NCI-H446 treated with DMSO at 0.1 percent for 48 hours (cell line): ENCODE measurements around the gene CCDC51.
"Not testable (repeated sequence)": the region's sequence is repeated elsewhere in the genome, so short reads cannot be mapped to it uniquely, and the experiment has no call there.

ENCODE experiments used
- DNase-seq: peaks from one replicate; lab custom pipeline; 2025; lab: John Stamatoyannopoulos, UW

CCDC51 gene, protein sequence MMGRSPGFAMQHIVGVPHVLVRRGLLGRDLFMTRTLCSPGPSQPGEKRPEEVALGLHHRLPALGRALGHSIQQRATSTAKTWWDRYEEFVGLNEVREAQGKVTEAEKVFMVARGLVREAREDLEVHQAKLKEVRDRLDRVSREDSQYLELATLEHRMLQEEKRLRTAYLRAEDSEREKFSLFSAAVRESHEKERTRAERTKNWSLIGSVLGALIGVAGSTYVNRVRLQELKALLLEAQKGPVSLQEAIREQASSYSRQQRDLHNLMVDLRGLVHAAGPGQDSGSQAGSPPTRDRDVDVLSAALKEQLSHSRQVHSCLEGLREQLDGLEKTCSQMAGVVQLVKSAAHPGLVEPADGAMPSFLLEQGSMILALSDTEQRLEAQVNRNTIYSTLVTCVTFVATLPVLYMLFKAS

DNA sequence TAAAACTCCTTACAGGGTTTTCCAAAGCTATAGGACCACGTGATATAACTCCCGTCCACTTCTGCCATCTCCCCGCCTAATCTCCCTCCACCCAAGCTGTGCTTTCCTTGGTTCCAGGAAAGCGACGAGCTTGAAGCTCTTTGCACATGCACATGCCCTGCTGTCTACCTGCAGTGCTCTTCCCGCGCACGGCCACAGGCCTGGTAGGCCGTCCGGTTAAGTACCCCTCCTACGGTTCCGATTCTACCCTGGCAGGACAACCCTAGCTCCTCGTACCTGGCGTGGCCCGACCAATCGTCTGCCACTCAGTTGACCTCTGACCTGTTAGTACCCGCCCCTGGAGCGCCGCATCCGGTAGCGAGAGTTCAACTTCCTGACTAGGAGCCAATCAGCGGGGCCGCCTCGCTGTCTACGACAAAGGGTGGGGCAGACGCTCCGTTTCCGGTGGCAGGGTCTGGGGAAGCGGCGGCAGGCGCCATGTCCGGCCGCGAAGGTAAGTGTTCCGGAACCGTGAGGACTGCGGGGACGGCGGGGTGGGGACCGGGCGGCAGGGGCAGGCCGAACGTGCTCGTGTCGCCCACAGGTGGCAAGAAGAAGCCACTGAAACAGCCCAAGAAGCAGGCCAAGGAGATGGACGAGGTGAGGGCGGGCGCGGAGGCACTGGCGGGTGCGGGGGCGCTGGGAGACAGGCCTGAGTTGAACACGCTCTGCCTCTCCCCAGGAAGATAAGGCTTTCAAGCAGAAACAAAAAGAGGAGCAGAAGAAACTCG is at the start of gene CCDC51, which contains the start of gene TMA7:
CCDC51 (minus strand) TSS at position 300 of the 770 bp plus-strand sequence. CDS start 4,991 bp downstream, outside the sequence.
TMA7 (plus strand) TSS at position 438 of the 770 bp plus-strand sequence; CDS start at position 478, 40 bp downstream.
- DNase-seq: peak; percentile 82

DNA sequence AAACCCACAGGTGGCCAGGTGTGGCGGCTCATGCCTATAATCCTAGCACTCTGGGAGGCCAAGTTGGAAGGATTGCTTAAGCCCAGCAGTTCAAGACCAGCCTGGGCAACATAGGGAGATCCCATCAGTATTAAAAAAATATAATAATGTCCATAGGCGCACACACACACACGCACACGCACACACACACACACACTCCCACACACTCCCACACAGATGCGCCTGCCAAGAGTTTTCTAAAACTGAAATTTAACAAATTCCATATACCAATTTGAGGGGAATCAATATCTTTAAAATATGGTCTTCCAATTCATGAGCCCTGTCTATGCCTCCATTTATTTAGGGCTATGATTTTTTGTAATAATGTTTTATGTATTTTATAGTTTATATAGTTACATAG is 47.0 kb upstream of the CCDC51 start:
- no peak for DNase-seq

DNA sequence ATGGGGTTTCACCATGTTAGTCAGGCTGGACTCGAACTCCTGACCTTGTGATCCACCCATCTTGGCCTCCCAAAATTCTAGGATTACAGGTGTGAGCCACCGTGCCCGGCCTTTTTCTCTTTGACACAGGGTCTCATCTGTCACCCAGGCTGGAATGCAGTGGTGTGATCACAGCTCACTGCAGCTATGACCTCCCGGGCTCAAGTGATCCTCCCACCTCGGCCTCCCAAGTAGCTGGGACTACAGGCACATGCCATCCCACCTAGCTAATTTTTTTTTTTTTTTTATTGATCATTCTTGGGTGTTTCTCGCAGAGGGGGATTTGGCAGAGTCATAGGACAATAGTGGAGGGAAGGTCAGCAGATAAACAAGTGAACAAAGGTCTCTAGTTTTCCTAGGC is 42.9 kb upstream of the CCDC51 start:
- DNase-seq: not testable (repeated sequence)

DNA sequence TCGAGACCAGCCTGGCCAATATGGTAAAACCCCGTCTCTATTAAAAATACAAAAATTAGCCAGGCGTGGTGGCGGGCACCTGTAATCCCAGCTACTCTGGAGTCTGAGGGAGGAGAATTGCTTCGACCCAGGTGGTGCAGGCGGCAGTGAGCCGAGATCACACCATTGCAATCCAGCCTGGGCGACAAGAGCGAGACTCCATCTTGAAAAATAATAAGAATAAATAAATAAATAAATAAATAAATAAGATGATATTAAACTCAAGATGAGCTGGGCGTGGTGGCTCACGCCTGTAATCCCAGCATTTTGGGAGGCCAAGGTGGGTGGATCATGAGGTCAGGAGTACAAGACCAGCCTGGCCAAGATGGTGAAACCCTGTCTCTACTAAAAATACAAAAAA is 41.0 kb upstream of the CCDC51 start:
- not testable (repeated sequence) for DNase-seq

DNA sequence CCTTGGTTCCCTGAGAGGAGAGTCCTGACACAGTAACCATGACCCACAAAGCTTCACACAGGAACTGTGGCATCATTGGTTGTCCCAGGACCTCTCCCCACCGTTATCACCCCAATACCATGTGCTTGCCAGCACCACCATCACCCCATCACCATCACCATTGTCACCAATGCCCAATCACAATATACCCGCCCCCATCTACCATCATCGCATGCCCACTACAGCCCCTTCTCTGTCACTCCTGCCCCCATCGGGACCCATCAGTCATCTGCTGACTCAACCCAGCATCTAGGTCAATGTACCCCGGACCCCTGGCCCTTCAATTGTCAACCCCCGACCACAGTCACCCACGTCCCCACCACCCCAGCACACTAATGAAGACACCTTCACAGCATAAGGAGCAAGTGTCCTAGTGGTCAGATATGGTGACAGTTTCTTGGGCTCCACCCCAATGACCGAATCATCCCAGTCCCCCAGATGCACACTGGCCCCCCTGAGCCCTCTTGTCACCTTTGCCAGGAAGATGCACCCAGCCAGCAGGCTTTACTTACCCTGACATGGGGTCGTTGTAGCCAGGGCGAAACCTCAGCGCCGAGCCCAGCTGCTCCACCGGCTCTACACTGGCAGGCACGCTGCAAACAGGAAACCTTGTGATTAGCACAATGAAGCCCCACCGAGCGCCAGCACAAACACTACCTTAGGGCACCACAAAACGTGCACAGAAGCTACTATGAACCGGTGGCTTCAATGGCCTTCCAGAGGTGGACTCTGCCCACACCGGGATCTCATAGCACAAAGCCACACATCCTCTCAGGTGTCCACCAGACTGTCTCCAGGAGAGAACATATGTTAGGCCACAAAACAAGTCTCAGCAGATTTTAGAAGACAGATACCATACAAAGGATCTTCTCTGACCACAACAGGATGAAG is 39.0 kb upstream of the CCDC51 start:
- no peak for DNase-seq

DNA sequence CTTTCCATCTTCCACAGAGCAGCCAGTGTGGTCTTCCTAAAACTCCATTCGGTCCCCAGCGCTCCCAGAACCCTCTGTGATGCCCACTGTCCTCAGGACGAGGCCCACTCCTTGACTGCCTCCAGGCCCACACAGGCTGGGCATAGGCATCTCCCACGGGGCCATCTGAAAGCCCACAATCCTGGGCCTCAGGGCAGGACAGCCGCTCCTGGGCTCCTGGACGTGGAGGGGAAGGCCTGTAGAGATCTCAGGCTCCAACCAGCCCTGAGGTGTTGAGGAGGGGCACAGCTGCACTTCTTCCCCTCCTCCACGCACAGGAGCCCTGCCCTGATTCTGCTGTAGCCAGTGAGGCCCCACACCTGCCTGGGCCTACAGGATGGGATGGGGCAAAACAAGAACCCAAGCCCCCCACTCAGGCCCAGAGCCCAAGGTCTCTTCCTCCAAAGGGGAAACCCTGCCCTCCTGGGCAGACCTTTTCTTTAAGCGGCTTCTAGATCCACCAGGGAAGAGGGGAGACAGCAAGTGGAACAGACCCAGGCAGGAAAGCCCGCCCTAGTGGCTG is 38.1 kb upstream of the CCDC51 start:
- DNase-seq: no peak

DNA sequence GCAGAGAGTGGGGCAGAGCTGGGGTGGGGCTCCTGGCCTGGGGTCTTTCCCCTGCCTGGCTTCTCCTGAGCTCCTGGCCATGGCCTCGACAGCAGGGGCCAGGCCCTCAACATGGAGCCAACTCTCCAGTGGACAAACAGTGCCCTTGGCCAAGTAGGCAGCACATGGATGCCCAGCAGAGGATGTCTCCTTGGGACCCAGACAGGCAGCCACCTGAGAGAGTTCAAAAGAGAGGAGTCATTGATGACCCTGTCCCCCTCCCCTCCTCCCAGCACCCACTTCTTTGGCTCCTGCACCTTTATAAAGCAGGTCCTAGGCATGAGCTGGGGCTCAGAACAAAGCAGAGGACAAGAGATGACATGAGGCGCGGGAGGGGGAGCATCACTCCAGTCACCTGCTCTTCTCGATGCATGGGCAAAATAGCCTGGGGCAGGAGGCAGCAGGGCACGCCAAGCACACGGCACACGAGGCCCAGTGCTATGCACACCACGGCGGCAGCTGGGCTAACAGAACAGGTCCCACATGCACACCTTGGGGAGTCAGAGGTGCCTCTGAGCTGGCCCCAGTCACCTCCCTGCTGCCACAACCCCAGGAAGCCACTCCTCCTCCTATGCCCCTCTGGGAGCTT is 36.6 kb upstream of the CCDC51 start:
- no peak for DNase-seq

DNA sequence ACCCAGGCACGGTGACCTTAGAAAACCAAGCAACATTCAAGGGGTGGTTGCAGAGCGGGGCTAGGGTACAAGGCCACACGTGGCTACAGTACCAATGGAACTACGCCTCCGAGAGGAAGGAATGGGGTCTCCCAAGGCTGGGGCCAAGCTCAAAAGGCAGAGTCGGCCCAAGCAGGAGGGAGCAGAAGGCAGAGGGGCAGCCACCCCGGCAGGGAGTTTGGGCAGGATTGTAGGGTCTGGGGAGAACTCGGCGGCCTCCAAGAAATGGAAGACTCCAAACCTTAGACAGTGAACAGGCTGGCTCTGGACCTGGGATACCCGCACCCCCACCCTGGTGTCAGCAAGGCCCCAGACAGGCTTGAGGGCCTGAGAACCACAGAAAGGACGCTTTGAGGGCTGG is 35.3 kb upstream of the CCDC51 start:
- DNase-seq: no peak

DNA sequence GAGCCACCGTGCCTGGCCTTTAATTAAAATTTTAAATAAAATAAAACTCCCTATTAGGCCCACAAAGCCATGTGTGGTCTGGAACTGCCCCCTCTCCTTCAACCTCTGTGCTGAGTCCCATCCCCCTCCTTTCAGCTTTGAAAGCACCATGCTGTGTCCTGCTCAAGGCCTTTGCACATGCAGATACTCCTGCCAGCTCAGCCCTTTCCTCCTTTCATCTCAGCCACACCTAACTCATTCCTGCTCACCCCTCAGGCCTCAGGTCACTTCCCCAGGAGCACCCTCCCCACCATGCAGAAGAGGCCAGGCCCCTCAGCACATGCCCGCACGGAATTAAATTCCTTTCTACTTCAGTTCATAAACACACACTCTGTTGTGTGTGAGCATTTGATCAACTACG is 34.7 kb upstream of the CCDC51 start:
- DNase-seq: no peak

DNA sequence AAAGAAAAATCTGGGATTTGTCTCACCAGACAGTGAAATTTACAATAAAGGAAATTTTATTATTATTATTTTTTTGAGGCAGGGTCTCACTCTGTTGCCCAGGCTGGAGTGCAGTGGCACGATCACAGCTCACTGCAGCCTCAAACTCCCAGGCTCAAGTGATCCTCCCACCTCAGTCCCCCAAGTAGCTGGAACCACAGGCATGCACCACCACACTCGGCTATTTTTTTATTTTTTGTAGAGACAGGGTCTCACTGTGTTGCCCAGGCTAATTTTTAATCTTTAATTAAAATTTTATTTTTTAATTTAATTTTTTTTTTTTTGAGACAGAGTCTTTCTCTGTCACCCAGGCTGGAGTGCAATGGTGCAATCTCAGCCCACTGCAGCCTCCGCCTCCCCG is 34.1 kb upstream of the CCDC51 start:
- not testable (repeated sequence) for DNase-seq

DNA sequence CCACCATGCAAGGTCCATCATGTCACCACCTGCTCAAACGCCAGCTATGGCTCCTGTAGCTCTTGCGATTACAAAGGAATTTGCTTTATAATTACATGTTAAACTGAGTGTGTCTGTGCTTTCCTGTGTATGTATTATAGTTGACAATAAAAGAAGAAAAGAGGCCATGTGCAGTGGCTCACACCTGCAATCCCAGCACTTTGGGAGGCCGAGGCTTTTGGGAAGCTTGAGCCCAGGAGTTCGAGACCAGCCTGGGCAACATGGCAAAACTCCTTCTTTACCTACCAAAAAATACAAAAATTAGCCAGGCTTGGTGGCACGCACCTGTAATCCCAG is 33.7 kb upstream of the CCDC51 start:
- DNase-seq: no peak

DNA sequence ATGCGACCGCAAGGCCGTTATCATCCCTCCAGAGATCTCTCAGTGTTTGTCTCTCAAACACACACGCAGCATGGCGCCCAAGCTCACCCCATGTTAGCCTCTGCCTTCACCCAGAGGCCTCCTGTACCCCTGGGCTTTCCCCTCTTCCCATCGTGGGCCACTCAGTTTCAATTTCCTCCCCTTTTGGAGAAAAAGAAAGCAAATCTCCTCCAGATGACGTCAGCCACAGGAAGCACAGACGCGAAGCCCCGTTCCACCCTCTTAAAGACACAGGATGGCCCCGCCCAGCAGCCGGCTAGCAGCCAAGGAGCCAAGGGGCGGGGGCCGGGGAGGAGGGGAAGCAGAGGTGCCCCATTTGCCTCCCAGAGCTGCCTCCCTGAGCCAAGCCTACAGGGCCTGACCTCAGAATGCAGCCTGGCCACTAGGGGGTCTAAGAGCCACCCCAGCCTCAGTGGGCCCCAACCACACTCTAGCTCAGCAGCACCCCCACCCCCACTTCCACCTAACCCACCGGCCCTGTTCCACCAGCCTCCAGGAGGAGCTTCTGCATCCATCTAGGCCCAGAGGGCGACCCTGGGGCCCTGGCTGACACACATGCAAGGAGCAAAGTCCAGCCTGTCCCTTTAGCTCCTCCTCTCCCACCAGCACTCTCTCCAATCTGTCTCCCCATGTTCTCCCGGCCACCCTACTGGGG is 33.2 kb upstream of the CCDC51 start:
- peak; percentile 9 for DNase-seq

DNA sequence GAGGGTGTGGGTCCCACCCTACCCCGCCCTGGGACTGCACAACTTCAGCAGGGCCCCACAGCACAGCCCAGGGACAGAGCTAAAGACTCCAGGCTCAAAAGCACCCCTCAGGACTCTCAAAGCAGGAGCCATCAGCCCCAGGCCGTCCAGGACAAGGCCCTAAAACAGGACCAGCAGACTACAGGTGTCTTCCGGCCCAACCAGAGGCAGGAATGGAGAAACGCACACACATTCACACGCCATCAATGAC is 32.7 kb upstream of the CCDC51 start:
- no peak for DNase-seq

DNA sequence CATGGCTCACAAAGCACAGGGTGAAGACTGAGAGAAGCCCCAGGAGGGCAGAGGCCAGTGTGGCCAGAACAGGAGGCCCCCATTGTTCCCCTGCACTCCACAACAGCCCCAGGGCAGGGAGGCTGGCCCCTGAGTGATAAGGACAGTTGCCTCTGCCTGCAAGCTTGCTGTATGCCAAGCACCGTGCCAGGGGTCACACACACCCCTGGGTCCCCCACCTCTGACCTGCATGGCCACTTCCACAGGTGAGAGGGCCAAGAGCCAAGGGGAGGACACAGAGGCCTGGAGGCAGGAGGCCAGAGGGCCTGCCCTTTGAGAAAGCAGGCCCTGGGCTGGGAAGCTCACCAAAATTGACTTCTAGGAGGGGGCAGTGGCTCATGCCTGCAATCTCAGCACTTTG is 30.4 kb upstream of the CCDC51 start:
- DNase-seq: no peak

DNA sequence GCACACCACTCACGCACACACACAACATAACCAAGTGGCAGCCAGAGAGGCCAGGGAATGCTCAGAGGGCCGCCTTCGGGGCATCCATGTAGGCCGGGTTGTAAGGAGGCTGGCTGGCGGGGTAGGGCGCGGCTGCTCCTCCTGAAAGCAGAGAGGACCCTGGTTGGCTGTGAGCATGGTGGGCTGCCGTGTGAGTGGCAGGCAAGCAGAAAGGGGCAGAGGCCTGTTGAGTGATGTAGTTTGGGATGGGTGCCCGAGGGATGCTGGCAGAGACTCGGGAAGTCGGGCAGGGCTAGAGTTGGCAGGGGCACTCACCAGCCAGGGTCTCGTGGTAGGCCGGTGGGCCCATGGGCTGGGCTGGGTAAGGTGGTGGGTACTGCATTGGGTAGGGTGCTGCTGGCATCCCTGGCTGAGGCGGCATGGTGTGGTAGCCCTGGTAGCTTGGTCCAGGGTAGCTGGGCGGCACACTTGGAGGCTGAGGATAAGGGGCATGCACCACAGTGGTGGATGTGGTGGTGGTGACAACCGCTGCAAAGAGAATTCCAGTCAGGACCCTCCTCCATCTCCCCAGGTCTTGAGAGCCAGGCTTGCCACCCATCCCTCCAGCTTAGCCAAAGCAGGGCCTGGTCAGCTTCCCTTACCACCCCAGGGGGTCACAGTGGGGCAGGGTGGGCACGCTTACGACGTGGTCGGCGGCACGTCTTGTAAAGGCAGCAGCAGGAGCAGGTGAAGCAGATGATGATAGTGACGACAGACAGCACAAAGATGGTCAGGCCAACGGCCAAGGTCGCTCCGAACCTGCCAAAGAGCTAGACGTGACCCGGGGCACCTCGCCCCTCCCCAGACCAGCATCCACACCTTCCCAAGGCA is 29.4 kb upstream of the CCDC51 start:
- DNase-seq: no peak

DNA sequence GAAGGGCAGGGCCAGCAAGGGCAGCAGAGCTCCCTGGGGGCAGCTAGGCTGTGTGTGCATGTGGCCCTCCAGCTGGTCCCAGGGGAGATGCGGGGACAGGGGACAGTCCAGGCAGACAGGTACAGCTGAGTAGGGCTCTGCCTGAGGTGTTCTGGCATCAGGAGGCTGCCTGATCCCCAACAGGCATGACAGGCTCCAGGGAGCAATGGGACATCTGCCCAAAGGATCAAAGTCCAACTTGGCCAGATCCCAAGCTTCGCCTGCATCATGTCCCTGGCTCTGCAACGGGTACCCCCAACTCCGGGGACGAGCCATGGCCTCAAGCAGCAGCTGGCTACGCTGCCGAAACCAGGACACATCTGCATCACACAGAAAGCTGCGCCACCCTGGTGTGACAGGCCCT is 28.4 kb upstream of the CCDC51 start:
- no peak for DNase-seq

DNA sequence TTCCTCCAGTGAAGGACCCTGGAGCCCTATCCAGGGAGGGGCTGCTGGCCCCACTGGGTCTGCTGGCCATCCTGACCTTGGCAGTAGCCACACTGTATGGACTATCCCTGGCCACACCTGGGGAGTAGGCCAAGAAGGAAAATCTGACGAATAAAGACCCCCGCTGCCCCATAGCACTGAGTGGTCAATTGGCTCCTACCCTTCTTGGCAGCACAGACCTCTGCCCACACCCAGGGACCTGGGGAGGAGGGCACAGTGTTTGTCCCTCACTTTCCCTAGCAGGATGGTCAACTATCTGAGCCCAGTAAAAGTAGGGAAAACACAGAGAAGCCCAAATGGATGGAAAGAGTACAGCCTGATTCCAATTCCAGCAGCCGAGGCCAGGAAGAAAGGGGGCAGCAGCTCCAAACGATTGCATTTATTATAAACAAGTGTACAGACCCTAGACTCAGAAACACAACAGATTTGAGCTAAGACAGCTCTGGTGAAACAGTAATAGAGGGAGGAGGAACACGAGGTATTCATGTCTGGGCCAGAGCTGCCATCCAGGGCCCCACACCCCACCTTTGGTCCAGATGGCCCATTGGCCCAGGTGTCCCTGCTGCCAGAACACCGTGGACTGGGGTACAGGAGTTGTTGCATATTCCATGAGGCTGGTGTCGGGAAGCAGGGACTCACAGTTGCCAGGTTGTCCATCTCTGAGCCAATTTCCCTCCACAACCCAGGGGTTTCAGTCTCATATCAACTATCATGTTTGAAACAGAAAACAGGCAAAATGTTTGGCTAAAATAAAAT is 27.8 kb upstream of the CCDC51 start:
- no peak for DNase-seq

DNA sequence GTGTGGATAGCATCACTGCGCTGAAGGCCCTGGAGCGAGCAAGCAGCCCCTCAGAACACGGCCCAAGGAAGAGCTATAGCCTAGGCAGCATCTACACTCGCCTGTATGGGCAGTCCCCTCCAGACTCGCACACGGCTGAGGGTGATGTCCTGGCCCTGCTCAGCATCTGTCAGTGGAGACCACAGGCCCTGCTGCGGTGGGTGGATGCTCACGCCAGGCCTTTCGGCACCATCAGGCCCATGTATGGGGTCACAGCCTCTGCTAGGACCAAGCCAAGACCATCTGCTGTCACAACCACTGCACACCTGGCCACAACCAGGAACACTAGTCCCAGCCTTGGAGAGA is 27.2 kb upstream of the CCDC51 start:
- no peak for DNase-seq

DNA sequence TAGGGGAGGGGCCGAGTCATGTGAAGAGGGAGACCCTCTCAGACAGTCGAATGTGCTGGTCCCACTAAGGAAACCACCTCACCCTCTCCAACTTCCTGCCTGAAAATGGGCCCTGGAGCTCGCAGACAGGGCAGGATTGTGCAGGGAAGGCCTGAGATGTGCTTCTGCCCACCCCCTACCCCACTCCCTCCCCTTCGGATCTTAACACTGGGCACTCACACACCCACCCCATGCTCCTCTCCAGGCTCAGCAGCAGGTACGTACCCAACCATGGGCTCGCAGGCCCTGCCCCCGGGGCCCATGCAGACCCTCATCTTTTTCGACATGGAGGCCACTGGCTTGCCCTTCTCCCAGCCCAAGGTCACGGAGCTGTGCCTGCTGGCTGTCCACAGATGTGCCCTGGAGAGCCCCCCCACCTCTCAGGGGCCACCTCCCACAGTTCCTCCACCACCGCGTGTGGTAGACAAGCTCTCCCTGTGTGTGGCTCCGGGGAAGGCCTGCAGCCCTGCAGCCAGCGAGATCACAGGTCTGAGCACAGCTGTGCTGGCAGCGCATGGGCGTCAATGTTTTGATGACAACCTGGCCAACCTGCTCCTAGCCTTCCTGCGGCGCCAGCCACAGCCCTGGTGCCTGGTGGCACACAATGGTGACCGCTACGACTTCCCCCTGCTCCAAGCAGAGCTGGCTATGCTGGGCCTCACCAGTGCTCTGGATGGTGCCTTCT is 26.6 kb upstream of the CCDC51 start:
- no peak for DNase-seq
